HepG2 (cell line): ENCODE data around the gene RERE. TPM values are rescaled to one million over a fixed set of nuclear protein-coding genes. Genes with fewer than 3 reads are reported as not detected.
A peak's percentile ranks its signal among the peaks of the same experiment; 100 is the strongest.

Experiments used
- HNF1A ChIP-seq, 2 experiments: sonication (generic) in 1 of 2; formaldehyde crosslinking in 1 of 2; IDR thresholded peaks; 2 replicates each; pipeline versions ENCODE4 v1.4.0 to v1.6.1; 2016 to 2020; ENCODE audit warnings: borderline replicate concordance in 1 of 2, low read depth in 1 of 2, mild to moderate bottlenecking in 1 of 2, missing genetic modification reagents in 1 of 2
- KIAA2018 ChIP-seq: sonication (generic); formaldehyde crosslinking; IDR thresholded peaks from 2 replicates; pipeline ENCODE4 v1.5.0; 2020; ENCODE audit warnings: mild to moderate bottlenecking, missing genetic modification reagents, borderline replicate concordance
- ZHX2 ChIP-seq, 2 experiments: sonication (generic) in 1 of 2; formaldehyde crosslinking in 1 of 2; IDR thresholded peaks; 2 replicates each; pipeline versions ENCODE4 v1.6.1 to v1.9.0; 2014 to 2022; ENCODE audit warnings: antibody characterized with exemption in 1 of 2, borderline replicate concordance in 1 of 2, inconsistent platforms in 1 of 2, low read depth in 1 of 2, missing genetic modification reagents in 1 of 2
- ZKSCAN8 ChIP-seq: IDR thresholded peaks from 2 replicates; pipeline ENCODE4 v1.6.1; 2016; ENCODE audit warnings: borderline replicate concordance, missing genetic modification reagents, missing compliant biosample characterization
- ZNF710 ChIP-seq: sonication (generic); formaldehyde crosslinking; IDR thresholded peaks from 2 replicates; pipeline ENCODE4 v1.5.0; 2020; ENCODE audit warnings: mild to moderate bottlenecking, missing genetic modification reagents, borderline replicate concordance
- polyA plus RNA-seq, 8 experiments: library from polyadenylated mRNA; depleted of rRNA in 3 of 8; stranded (reverse) in 7 of 8; unstranded in 1 of 8; fragments of >200 nt; fragmentation: Illumina TruSeq in 4 of 8; extraction: Trizol in 4 of 8; gene quantifications; 2 replicates each; pipeline versions ENCODE4 v1.2.1 to v1.2.3, GENCODE V29; 2011 to 2016; ENCODE audit warnings: low read depth in 4 of 8, missing spikeins in 1 of 8, mixed read lengths in 1 of 8; ENCODE audit not compliant: insufficient read depth in 1 of 8
- total RNA-seq, 5 experiments: library from RNA; depleted of rRNA; stranded (reverse); fragments of >200 nt; fragmentation: Illumina TruSeq; extraction: Trizol; gene quantifications; 2 replicates each; pipeline ENCODE4 v1.2.3, GENCODE V29; 2016; ENCODE audit warnings: low read depth in 1 of 5

Gene RERE
- total and polyA plus RNA-seq, 2 of the 13 experiments (the other 11 are each of a cell fraction or from before 2014, with no cell fraction given) = 18.3 to 21.9 TPM

DNA sequence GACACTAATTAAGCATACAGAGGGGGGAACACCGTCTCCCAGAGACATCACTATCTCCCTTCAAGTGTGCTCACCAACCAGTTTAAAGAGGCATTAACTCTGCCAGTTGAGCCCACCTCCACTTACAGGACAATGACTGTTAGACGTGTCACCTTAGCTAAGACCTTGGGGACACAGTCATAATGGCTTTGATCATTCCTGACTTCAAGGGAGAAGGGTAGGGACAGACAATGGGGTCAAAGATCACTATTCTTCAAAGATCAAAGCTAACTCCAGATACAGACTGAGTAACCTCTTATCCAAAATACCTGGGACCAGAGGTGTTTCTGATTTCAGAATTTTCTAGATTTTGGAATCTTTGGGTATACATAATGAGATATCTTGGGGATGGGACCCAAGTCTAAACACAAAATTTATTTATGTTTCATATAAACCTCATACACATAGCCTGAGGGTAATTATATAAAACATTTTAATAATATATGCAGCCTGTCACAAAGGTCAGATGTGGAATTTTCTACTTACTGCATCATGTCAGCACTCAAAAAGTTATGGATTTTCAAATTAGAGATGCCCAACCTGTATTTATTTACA, 253.4 kb downstream of the RERE start (continued):
- TF ChIP-seq ZHX2 (IDR thresholded peaks at IDR 0.05; ENCODE audit: low read depth) = no peak
- TF ChIP-seq ZHX2 (CRISPR knock-in tag; IDR thresholded peaks at IDR 0.05; ENCODE audit: borderline replicate concordance) = no peak
- no peak for TF ChIP-seq HNF1A (IDR thresholded peaks at IDR 0.05; ENCODE audit: low read depth)
- peak; percentile 61; the same call in 1 of the 2 replicates for TF ChIP-seq HNF1A (CRISPR knock-in tag; IDR thresholded peaks at IDR 0.05; ENCODE audit: borderline replicate concordance)
- TF ChIP-seq ZNF710 = 0 out of 2 replicates have a peak, but pooled peaks have one; percentile 41
- no peak for TF ChIP-seq KIAA2018 (CRISPR knock-in tag)
- TF ChIP-seq ZKSCAN8 (CRISPR knock-in tag) = peak; percentile 78
